Measurements from ENCODE around the gene UBE2G1.

Gene UBE2G1

GRCh38 chr17:4314618-4315017 lies 51.9 kb downstream of the UBE2G1 start:
- no peak for DNase-seq (ENCODE audit: low read depth)
- no peak overlapping the region for H3K4me3 ChIP-seq (ENCODE audit: low read depth, low read length)
- TF ChIP-seq CTCF (conservative IDR thresholded peaks at IDR 0.05; ENCODE audit: low read depth, low read length): no peak

- no peak for TF ChIP-seq CTCF (conservative IDR thresholded peaks at IDR 0.05; ENCODE audit: low read depth, low read length)
- no peak overlapping the region for H3K4me3 ChIP-seq (ENCODE audit: low read depth, low read length)
- DNase-seq (ENCODE audit: low read depth): no peak
These were observed 52.3 kb downstream of the UBE2G1 start for GRCh38 chr17:4314179-4314578.

GRCh38 chr17:4313221-4314114 lies 53.0 kb downstream of the UBE2G1 start:
- no peak overlapping the region for H3K4me3 ChIP-seq (ENCODE audit: low read depth, low read length)
- TF ChIP-seq CTCF (conservative IDR thresholded peaks at IDR 0.05; ENCODE audit: low read depth, low read length): no peak
- no peak for DNase-seq (ENCODE audit: low read depth)

GRCh38 chr17:4310354-4311060 lies 56.0 kb downstream of the UBE2G1 start:
- no peak for TF ChIP-seq CTCF (conservative IDR thresholded peaks at IDR 0.05; ENCODE audit: low read depth, low read length)
- no peak overlapping the region for H3K4me3 ChIP-seq (ENCODE audit: low read depth, low read length)
- peak; percentile 30 for DNase-seq (ENCODE audit: low read depth)

GRCh38 chr17:4309897-4310296 lies 56.6 kb downstream of the UBE2G1 start:
- peak; percentile 28 for DNase-seq (ENCODE audit: low read depth)
- H3K4me3 ChIP-seq (ENCODE audit: low read depth, low read length): no peak overlapping the region
- no peak for TF ChIP-seq CTCF (conservative IDR thresholded peaks at IDR 0.05; ENCODE audit: low read depth, low read length)

GRCh38 chr17:4307179-4307930 lies 59.1 kb downstream of the UBE2G1 start:
- DNase-seq (ENCODE audit: low read depth): no peak
- no peak overlapping the region for H3K4me3 ChIP-seq (ENCODE audit: low read depth, low read length)
- TF ChIP-seq CTCF (conservative IDR thresholded peaks at IDR 0.05; ENCODE audit: low read depth, low read length): no peak

All from choroid plexus epithelial cell (primary cell).